HCT116 (cell line): ENCODE results near the gene LRP1. TPM values are rescaled to one million over a fixed set of nuclear protein-coding genes. Genes with fewer than 3 reads are reported as not detected.

Experiments used
- ATAC-seq: fragments of 200-7000 bp; cut with Tn5 transposase; 2 replicates; pipeline ENCODE4 v1.9.1; 2020; ENCODE audit warnings: mild to moderate bottlenecking, moderate library complexity
- BruUV-seq: library from RNA; stranded (reverse); fragments of 400-500 nt; replicated peaks from 2 replicates; lab custom pipeline; 2021; lab: Mats Ljungman, UMichigan
- CTCF ChIA-PET: fragments of 300-600 bp; sonication (Branson Sonifier 250); formaldehyde crosslinking; loops from one replicate; lab custom pipeline; 2021; ENCODE audit warnings: antibody characterized with exemption; lab: Charles Lee
- POLR2A ChIA-PET: fragments of 300-600, 350-600 bp; sonication (Branson Sonifier 250); formaldehyde crosslinking; loops from one replicate; lab custom pipeline; 2021; ENCODE audit warnings: antibody characterized with exemption; lab: Charles Lee
- RAD21 ChIA-PET, 2 experiments: fragments of 300-600 bp; sonication (Branson Sonifier 250); formaldehyde crosslinking; loops; one replicate each; lab custom pipeline; 2023; ENCODE audit warnings: low total read pairs in 2 of 2; ENCODE audit not compliant: uncharacterized antibody in 2 of 2, unreplicated experiment in 2 of 2, low non-redundant PET in 1 of 2; lab: Charles Lee
- DNase-seq: peaks from one replicate; pipeline ENCODE4 v3.0.0-alpha.2; 2010; ENCODE audit warnings: low read depth, low spot score
- H2AFZ ChIP-seq: fragments of 200-600 bp; shearing (Covaris generic), sonication (generic); 2 replicates; pipeline ENCODE4 v1.6.1; 2017; ENCODE audit warnings: low read depth, mixed run types, mixed read lengths, antibody characterized with exemption, low read length; ENCODE audit not compliant: poor library complexity, severe bottlenecking
- H3K27ac ChIP-seq: 2 replicates; pipeline ENCODE4 v1.5.1; 2012; ENCODE audit warnings: low read depth, low read length
- H3K27me3 ChIP-seq: fragments of 200-600 bp; sonication (generic); 2 replicates; pipeline ENCODE4 v1.6.1; 2016; ENCODE audit warnings: mixed run types, low read length, mixed read lengths; ENCODE audit not compliant: insufficient read depth
- H3K36me3 ChIP-seq, 2 experiments: fragments of 200-500 bp in 1 of 2; fragments of 200-600 bp in 1 of 2; sonication (Bioruptor generic) in 1 of 2; sonication (generic) in 1 of 2; 2 replicates each; pipeline versions ENCODE4 v1.5.1 to v1.6.1; 2014 to 2016; ENCODE audit warnings: low read length in 2 of 2, inconsistent platforms in 1 of 2, mixed read lengths in 1 of 2, mixed run types in 1 of 2; ENCODE audit not compliant: insufficient read depth in 2 of 2, control insufficient read depth in 1 of 2
- H3K4me1 ChIP-seq, 2 experiments: fragments of 200-600 bp in 1 of 2; sonication (generic) in 1 of 2; 2 replicates each; pipeline versions ENCODE4 v1.5.1 to v1.6.1; 2012 to 2017; ENCODE audit warnings: low read length in 2 of 2, inconsistent platforms in 1 of 2, mild to moderate bottlenecking in 1 of 2, mixed read lengths in 1 of 2, mixed run types in 1 of 2, moderate library complexity in 1 of 2; ENCODE audit not compliant: insufficient read depth in 2 of 2, control insufficient read depth in 1 of 2
- H3K4me2 ChIP-seq: fragments of 200-600 bp; sonication (generic); 2 replicates; pipeline ENCODE4 v1.6.1; 2017; ENCODE audit warnings: mixed run types, low read length, mixed read lengths
- H3K4me3 ChIP-seq, 2 experiments: fragments of 200-600 bp in 1 of 2; sonication (generic) in 1 of 2; replicated peaks in 1 of 2; 2 replicates each; pipeline ENCODE4 v1.5.1; 2011 to 2016; ENCODE audit warnings: low read length in 2 of 2, control low read depth in 1 of 2, low read depth in 1 of 2, mild to moderate bottlenecking in 1 of 2, mixed read lengths in 1 of 2, mixed run types in 1 of 2
- H3K79me2 ChIP-seq: fragments of 200-600 bp; sonication (generic); 2 replicates; pipeline ENCODE4 v1.6.1; 2017; ENCODE audit warnings: mild to moderate bottlenecking, mixed run types, low read length, moderate library complexity, mixed read lengths; ENCODE audit not compliant: insufficient read depth
- H3K9ac ChIP-seq: fragments of 200-600 bp; sonication (generic); 2 replicates; pipeline ENCODE4 v1.6.1; 2016; ENCODE audit warnings: low read length, mixed read lengths
- H3K9me2 ChIP-seq: fragments of 200-600 bp; sonication (generic), shearing (Covaris generic); 2 replicates; pipeline ENCODE4 v1.6.1; 2017; ENCODE audit warnings: mixed run types, mild to moderate bottlenecking, moderate library complexity; ENCODE audit not compliant: insufficient read depth
- H3K9me3 ChIP-seq, 2 experiments: fragments of 200-500 bp in 1 of 2; fragments of 200-600 bp in 1 of 2; sonication (Bioruptor generic) in 1 of 2; sonication (generic) in 1 of 2; 2 replicates each; pipeline ENCODE4 v1.6.1; 2014 to 2017; ENCODE audit warnings: low read length in 2 of 2, mixed read lengths in 2 of 2, inconsistent platforms in 1 of 2, low read depth in 1 of 2, mild to moderate bottlenecking in 1 of 2, mixed run types in 1 of 2, moderate library complexity in 1 of 2; ENCODE audit not compliant: control insufficient read depth in 1 of 2, insufficient read depth in 1 of 2
- H4K20me1 ChIP-seq: fragments of 200-600 bp; sonication (generic), shearing (Covaris generic); 2 replicates; pipeline ENCODE4 v1.6.1; 2017; ENCODE audit warnings: mixed run types, mild to moderate bottlenecking, moderate library complexity; ENCODE audit not compliant: insufficient read depth
- ATF3 ChIP-seq: IDR thresholded peaks from 2 replicates; pipeline ENCODE4 v1.6.1; 2012
- CBX3 ChIP-seq: IDR thresholded peaks from 2 replicates; pipeline ENCODE4 v1.6.1; 2012; ENCODE audit warnings: low read depth
- CEBPB ChIP-seq: IDR thresholded peaks from 2 replicates; pipeline ENCODE4 v1.6.1; 2012; ENCODE audit warnings: low read depth
- EGR1 ChIP-seq: IDR thresholded peaks from 2 replicates; pipeline ENCODE4 v1.6.1; 2012; ENCODE audit warnings: low read depth
- ELF1 ChIP-seq: IDR thresholded peaks from 2 replicates; pipeline ENCODE4 v1.6.1; 2012; ENCODE audit warnings: low read depth, borderline replicate concordance
- EZH2 ChIP-seq: fragments of 200-600 bp; sonication (generic); IDR thresholded peaks from 2 replicates; pipeline ENCODE4 v1.6.1; 2017; ENCODE audit warnings: antibody characterized with exemption, mixed run types
- EZH2phosphoT487 ChIP-seq: fragments of 200-600 bp; IDR thresholded peaks from 2 replicates; pipeline ENCODE4 v1.6.1; 2018; ENCODE audit warnings: antibody characterized with exemption, borderline replicate concordance
- JUND ChIP-seq: IDR thresholded peaks from 2 replicates; pipeline ENCODE4 v1.6.1; 2012
- MAX ChIP-seq: IDR thresholded peaks from 2 replicates; pipeline ENCODE4 v1.6.1; 2012
- POLR2A ChIP-seq: IDR thresholded peaks from 2 replicates; pipeline ENCODE4 v1.7.0; 2011; ENCODE audit warnings: borderline replicate concordance; ENCODE audit not compliant: insufficient read depth, insufficient read length; ENCODE audit errors: extremely low read depth
- POLR2AphosphoS5 ChIP-seq: IDR thresholded peaks from 2 replicates; pipeline ENCODE4 v1.6.1; 2011; ENCODE audit warnings: mild to moderate bottlenecking, low read depth, low read length, moderate library complexity
- RAD21 ChIP-seq: IDR thresholded peaks from 2 replicates; pipeline ENCODE4 v1.6.1; 2012; ENCODE audit warnings: low read depth, mild to moderate bottlenecking
- REST ChIP-seq: IDR thresholded peaks from 2 replicates; pipeline ENCODE4 v1.6.1; 2012; ENCODE audit warnings: low read depth
- SIN3A ChIP-seq: IDR thresholded peaks from 2 replicates; pipeline ENCODE4 v1.6.1; 2012; ENCODE audit warnings: low read depth
- SP1 ChIP-seq: IDR thresholded peaks from 2 replicates; pipeline ENCODE4 v1.6.1; 2012; ENCODE audit warnings: low read depth
- SRF ChIP-seq: IDR thresholded peaks from 2 replicates; pipeline ENCODE4 v1.6.1; 2012; ENCODE audit warnings: low read depth
- TCF7L2 ChIP-seq: IDR thresholded peaks from 2 replicates; pipeline ENCODE4 v1.7.0; 2011; ENCODE audit warnings: borderline replicate concordance, inconsistent platforms; ENCODE audit not compliant: insufficient read depth, insufficient read length; ENCODE audit errors: extremely low read depth
- YY1 ChIP-seq: IDR thresholded peaks from 2 replicates; pipeline ENCODE4 v1.6.1; 2011; ENCODE audit warnings: low read length, low read depth, moderate library complexity, mild to moderate bottlenecking; ENCODE audit not compliant: insufficient replicate concordance; ENCODE audit errors: extremely low read depth
- ZBTB33 ChIP-seq: IDR thresholded peaks from 2 replicates; pipeline ENCODE4 v1.6.1; 2011; ENCODE audit warnings: mild to moderate bottlenecking, low read length, moderate library complexity; ENCODE audit not compliant: insufficient replicate concordance; ENCODE audit errors: extremely low read depth
- ZFX ChIP-seq: fragments of 450-650 bp; IDR thresholded peaks from 2 replicates; pipeline ENCODE4 v1.6.1; 2017
- ZNF274 ChIP-seq: fragments of 200-500 bp; sonication (Bioruptor generic); IDR thresholded peaks from 2 replicates; pipeline ENCODE4 v1.6.1; 2014; ENCODE audit warnings: mild to moderate bottlenecking, low read depth, low read length, inconsistent platforms
- intact Hi-C: fragments of 100-400 bp; cut with micrococcal nuclease; formaldehyde crosslinking; loops from 2 replicates; pipeline ENCODE4 v1.10.0; 2022
- total RNA-seq: library from RNA; stranded (reverse); gene quantifications from one replicate; pipeline ENCODE4 v1.2.1, GENCODE V29; 2021; ENCODE audit not compliant: unreplicated experiment

The LRP1 gene
- total RNA-seq, 1 experiment from 2014 or later, result 12.0 TPM

GRCh38 chr12:57177354-57177753, 49.1 kb downstream of the LRP1 start (continued):
- TF ChIP-seq SRF (no peak), CBX3 (no peak), MAX (no peak), REST (no peak), ZFX (no peak), POLR2A (no peak), CEBPB (no peak), RAD21 (no peak)

DNA sequence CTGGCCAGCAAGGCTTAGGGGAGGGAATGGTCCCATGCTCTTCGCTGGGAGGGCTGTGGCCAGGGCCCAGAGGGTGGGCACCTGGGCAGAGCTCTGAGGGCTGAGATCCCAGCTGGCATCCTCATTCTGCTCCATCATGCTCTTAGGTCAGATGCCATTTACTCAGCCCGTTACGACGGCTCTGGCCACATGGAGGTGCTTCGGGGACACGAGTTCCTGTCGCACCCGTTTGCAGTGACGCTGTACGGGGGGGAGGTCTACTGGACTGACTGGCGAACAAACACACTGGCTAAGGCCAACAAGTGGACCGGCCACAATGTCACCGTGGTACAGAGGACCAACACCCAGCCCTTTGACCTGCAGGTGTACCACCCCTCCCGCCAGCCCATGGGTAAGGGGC, 49.9 kb downstream of the LRP1 start:
- RAD21 ChIA-PET, result no interaction called here
- Histone ChIP-seq H3K27me3 (no peaks in the 10 kb centered on the region), H3K9ac (no peak overlapping the region), H4K20me1 (no peaks in the 10 kb centered on the region), H3K4me2 (no peak overlapping the region), H3K27ac (no peak overlapping the region), H3K4me1 (peaks cover 18 to 33% of the 10 kb centered on the region in 2 experiments), H3K4me3 (no peak overlapping the region), H3K36me3 (no peaks in the 10 kb centered on the region; a peak in 1 of 4 replicates), H3K79me2 (no peaks in the 10 kb centered on the region), H2AFZ (no peak overlapping the region), H3K9me3 (no peaks in the 10 kb centered on the region), H3K9me2 (no peaks in the 10 kb centered on the region)
- TF ChIP-seq SRF (no peak), ATF3 (no peak), YY1 (no peak), POLR2A (no peak), ZBTB33 (no peak), EZH2phosphoT487 (no peak), SIN3A (no peak), EGR1 (no peak), MAX (no peak), ZFX (no peak), CBX3 (no peak), RAD21 (no peak), EZH2 (no peak), TCF7L2 (no peak), POLR2AphosphoS5 (no peak), CEBPB (no peak), ELF1 (no peak), SP1 (no peak), ZNF274 (no peak), JUND (no peak)
- no peak for DNase-seq
- intact Hi-C loops, result no loop called here
- CTCF ChIA-PET, result no interaction called here
- POLR2A ChIA-PET, result no interaction called here
- ATAC-seq, result no peak
- no TSS peak for BruUV-seq
